ENCODE results near the gene MYL5. TPM values are rescaled to one million over a fixed set of nuclear protein-coding genes. Genes with fewer than 3 reads are reported as not detected.

MYL5 gene
- total and polyA plus RNA-seq, 2 of the 13 experiments (the other 11 are each of a cell fraction or from before 2014, with no cell fraction given), result 6.5 to 16.0 TPM

DNA sequence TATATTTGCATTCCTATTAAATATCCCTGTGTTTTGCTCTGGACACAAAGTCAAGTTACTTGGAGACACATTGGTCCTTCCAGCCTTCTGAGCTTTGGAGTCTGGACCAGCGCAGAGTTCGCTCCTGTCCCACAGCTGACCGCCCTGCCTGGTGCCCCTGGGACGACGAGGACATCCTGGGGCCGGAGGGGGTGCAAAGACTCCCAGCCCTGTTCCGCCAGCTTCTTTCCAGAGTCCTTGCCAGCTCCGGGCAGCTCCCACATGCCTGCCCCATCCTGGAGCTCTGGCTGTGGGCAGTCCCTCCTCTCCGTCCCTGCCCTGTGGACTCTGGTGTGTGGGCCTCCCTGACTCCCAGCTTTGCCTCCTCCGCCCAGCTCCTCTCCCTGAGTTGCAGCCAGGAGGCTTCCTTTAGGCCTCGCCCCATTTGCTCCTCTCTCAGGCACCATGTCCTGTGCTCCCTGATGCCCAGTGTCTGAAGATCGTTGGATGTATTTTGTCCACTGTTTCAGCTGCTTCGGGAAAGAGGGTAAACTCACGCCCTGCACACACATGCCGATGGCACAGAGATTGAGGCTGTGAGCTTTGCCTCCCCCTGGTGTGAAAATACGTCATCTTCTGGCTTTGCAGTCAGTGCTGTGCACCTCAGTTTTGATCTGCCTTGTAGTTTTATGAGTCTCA is 26.4 kb downstream of the MYL5 start (continued):
- TF ChIP-seq ZNF605 (CRISPR knock-in tag; IDR thresholded peaks at IDR 0.05), result no peak
- TF ChIP-seq ZNF768 (CRISPR knock-in tag; IDR thresholded peaks at IDR 0.05), result no peak
- TF ChIP-seq ZNF567 (CRISPR knock-in tag; IDR thresholded peaks at IDR 0.05; ENCODE audit: borderline replicate concordance), result no peak
- TF ChIP-seq E2F5 (CRISPR knock-in tag; conservative IDR thresholded peaks at IDR 0.05), result no peak
- TF ChIP-seq HDAC1 (CRISPR knock-in tag; IDR thresholded peaks at IDR 0.05), result peak; percentile 47; the same call in 1 of the 2 replicates
- TF ChIP-seq, protein P1, sequence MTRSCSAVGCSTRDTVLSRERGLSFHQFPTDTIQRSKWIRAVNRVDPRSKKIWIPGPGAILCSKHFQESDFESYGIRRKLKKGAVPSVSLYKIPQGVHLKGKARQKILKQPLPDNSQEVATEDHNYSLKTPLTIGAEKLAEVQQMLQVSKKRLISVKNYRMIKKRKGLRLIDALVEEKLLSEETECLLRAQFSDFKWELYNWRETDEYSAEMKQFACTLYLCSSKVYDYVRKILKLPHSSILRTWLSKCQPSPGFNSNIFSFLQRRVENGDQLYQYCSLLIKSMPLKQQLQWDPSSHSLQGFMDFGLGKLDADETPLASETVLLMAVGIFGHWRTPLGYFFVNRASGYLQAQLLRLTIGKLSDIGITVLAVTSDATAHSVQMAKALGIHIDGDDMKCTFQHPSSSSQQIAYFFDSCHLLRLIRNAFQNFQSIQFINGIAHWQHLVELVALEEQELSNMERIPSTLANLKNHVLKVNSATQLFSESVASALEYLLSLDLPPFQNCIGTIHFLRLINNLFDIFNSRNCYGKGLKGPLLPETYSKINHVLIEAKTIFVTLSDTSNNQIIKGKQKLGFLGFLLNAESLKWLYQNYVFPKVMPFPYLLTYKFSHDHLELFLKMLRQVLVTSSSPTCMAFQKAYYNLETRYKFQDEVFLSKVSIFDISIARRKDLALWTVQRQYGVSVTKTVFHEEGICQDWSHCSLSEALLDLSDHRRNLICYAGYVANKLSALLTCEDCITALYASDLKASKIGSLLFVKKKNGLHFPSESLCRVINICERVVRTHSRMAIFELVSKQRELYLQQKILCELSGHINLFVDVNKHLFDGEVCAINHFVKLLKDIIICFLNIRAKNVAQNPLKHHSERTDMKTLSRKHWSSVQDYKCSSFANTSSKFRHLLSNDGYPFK (CRISPR knock-in tag; IDR thresholded peaks at IDR 0.05; ENCODE audit: borderline replicate concordance), result no peak
- no peak for TF ChIP-seq ZBTB21 (CRISPR knock-in tag; IDR thresholded peaks at IDR 0.05)
- TF ChIP-seq, protein P2, sequence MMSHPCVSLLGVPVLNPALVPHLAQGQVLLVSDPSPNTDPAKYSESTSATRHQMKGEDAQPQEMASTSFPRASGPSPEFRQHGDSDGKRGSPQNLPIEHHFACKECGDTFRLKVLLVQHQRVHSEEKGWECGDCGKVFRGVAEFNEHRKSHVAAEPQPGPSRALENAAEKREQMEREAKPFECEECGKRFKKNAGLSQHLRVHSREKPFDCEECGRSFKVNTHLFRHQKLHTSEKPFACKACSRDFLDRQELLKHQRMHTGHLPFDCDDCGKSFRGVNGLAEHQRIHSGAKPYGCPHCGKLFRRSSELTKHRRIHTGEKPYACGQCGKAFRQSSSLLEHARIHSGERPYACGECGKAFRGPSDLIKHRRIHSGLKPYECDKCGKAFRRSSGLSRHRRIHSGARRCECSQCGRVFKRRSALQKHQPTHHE (CRISPR knock-in tag; IDR thresholded peaks at IDR 0.05; ENCODE audit: borderline replicate concordance), result no peak
- no peak for TF ChIP-seq ZFYVE20 (CRISPR knock-in tag; IDR thresholded peaks at IDR 0.05; ENCODE audit: borderline replicate concordance, low read depth)
- no peak for TF ChIP-seq TRAFD1 (CRISPR knock-in tag; IDR thresholded peaks at IDR 0.05; ENCODE audit: borderline replicate concordance)
- no peak for TF ChIP-seq ZIK1 (CRISPR knock-in tag; IDR thresholded peaks at IDR 0.05; ENCODE audit: borderline replicate concordance, low read depth)
- no peak for TF ChIP-seq ZBED4 (CRISPR knock-in tag; IDR thresholded peaks at IDR 0.05; ENCODE audit: borderline replicate concordance)
- TF ChIP-seq, protein P3, sequence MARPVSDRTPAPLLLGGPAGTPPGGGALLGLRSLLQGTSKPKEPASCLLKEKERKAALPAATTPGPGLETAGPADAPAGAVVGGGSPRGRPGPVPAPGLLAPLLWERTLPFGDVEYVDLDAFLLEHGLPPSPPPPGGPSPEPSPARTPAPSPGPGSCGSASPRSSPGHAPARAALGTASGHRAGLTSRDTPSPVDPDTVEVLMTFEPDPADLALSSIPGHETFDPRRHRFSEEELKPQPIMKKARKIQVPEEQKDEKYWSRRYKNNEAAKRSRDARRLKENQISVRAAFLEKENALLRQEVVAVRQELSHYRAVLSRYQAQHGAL (CRISPR knock-in tag; IDR thresholded peaks at IDR 0.05; ENCODE audit: not compliant biosample characterization), result no peak
- no peak for TF ChIP-seq MED8 (CRISPR knock-in tag; IDR thresholded peaks at IDR 0.05; ENCODE audit: insufficient replicate concordance)
- TF ChIP-seq GATA4 (IDR thresholded peaks at IDR 0.05; ENCODE audit: borderline replicate concordance, low read depth), result no peak
- TF ChIP-seq EED (CRISPR knock-in tag; IDR thresholded peaks at IDR 0.05), result no peak
- TF ChIP-seq ZNF792 (CRISPR knock-in tag; IDR thresholded peaks at IDR 0.05), result peak; percentile 46; the same call in 1 of the 2 replicates
